ENCODE data around the gene ERVK3-1.
"Not testable (repeated sequence)": the region's sequence is repeated elsewhere in the genome, so short reads cannot be mapped to it uniquely, and the experiment has no call there.

The ERVK3-1 gene

GRCh38 chr19:58305932-58306323, 751 bp downstream of the ERVK3-1 start:
- no peak for DNase-seq

GRCh38 chr19:58307736-58308135, 2.6 kb downstream of the ERVK3-1 start:
- no peak for DNase-seq

- not testable (repeated sequence) for DNase-seq
Measured at GRCh38 chr19:58310685-58311084, 5.5 kb downstream of the ERVK3-1 start.

GRCh38 chr19:58311345-58311865, 6.2 kb downstream of the ERVK3-1 start:
- no peak for DNase-seq

GRCh38 chr19:58315580-58315979, 10.4 kb downstream of the ERVK3-1 start:
- no peak for DNase-seq

GRCh38 chr19:58317476-58318072, 12.4 kb downstream of the ERVK3-1 start:
- no peak for DNase-seq

- DNase-seq: no peak
Measured at GRCh38 chr19:58318297-58318696, 13.1 kb downstream of the ERVK3-1 start.

GRCh38 chr19:58319241-58319640, 14.1 kb downstream of the ERVK3-1 start:
- DNase-seq: no peak

- no peak for DNase-seq
Measured at GRCh38 chr19:58325311-58326022, 20.3 kb downstream of the ERVK3-1 start.

- DNase-seq: no peak
Measured at GRCh38 chr19:58326501-58326913, 21.3 kb downstream of the ERVK3-1 start.

GRCh38 chr19:58326914-58327726, 21.9 kb downstream of the ERVK3-1 start, which contains the start of gene ZSCAN22:
Gene ZSCAN22 (plus strand): TSS chr19:58326994. CDS start chr19:58334803, 7,809 bp downstream.
- peak; percentile 95 to 97 for DNase-seq

- DNase-seq: peak in 1 of 2 experiments; percentile 20
Measured at GRCh38 chr19:58328999-58329398, 23.8 kb downstream of the ERVK3-1 start.

- DNase-seq: no peak
Measured at GRCh38 chr19:58330458-58330857, 25.3 kb downstream of the ERVK3-1 start.

GRCh38 chr19:58332697-58333096, 27.5 kb downstream of the ERVK3-1 start:
- no peak for DNase-seq

GRCh38 chr19:58334691-58335249, 29.6 kb downstream of the ERVK3-1 start:
- no peak for DNase-seq

GRCh38 chr19:58335630-58336029, 30.5 kb downstream of the ERVK3-1 start:
- no peak for DNase-seq

- DNase-seq: no peak
Measured at GRCh38 chr19:58336216-58336615, 31.0 kb downstream of the ERVK3-1 start.

- DNase-seq: no peak
Measured at GRCh38 chr19:58336820-58337219, 31.6 kb downstream of the ERVK3-1 start.

GRCh38 chr19:58338336-58338735, 33.2 kb downstream of the ERVK3-1 start:
- DNase-seq: no peak

- no peak for DNase-seq
Measured at GRCh38 chr19:58338825-58339558, 33.8 kb downstream of the ERVK3-1 start.

- DNase-seq: no peak
Measured at GRCh38 chr19:58345558-58345957, 40.4 kb downstream of the ERVK3-1 start.
